Measurements from ENCODE around the gene CCDC169. TPM values are rescaled to one million over a fixed set of nuclear protein-coding genes. Genes with fewer than 3 reads are reported as not detected.
"Not testable (repeated sequence)": the region's sequence is repeated elsewhere in the genome, so short reads cannot be mapped to it uniquely, and the experiment has no call there.

The CCDC169 gene
- total and polyA plus RNA-seq, 2 of the 4 experiments (the other 2 are of a cell fraction): 0.54 to 0.62 TPM

DNA sequence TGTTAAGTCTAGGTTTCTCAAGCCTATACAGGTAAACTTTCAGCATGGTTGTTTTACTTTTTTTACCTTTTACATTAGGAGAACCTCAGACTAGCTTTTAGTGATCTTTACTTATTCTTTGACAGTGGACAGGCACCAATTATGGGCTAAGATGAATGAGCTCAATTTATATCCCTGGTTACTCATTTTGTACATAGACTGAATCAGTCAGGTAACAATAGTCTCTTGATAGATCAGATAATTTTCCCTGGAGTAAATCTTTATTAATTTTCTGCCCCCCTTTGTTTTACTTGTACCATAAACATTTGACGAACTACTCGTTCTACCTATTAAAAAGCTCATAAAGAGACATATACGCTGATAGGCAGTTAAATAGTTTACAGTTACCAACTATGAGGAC lies 25.8 kb upstream of the CCDC169 start:
- ChIA-PET CTCF (no interaction called here), POLR2A (ENCODE audit: unreplicated experiment) (no interaction called here)
- TF ChIP-seq, protein P1, sequence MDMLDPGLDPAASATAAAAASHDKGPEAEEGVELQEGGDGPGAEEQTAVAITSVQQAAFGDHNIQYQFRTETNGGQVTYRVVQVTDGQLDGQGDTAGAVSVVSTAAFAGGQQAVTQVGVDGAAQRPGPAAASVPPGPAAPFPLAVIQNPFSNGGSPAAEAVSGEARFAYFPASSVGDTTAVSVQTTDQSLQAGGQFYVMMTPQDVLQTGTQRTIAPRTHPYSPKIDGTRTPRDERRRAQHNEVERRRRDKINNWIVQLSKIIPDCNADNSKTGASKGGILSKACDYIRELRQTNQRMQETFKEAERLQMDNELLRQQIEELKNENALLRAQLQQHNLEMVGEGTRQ (IDR thresholded peaks at IDR 0.05; ENCODE audit: low read depth, low read length): no peak
- H3K4me2 ChIP-seq (ENCODE audit: low read depth, low read length): no peak overlapping the region
- no peak overlapping the region for H3K23ac ChIP-seq (ENCODE audit: low read depth, low read length)
- peaks cover 6 to 8% of the 10 kb centered on the region in 2 experiments for H3K79me1 ChIP-seq (ENCODE audit: low read depth in 1 of 2, low read length in 2 of 2)
- no peak overlapping the region for H2AFZ ChIP-seq (replicated peaks; ENCODE audit: low read length, poor library complexity)
- H2AK5ac ChIP-seq (ENCODE audit: low read depth, low read length): no peak overlapping the region
- intact Hi-C loops (cut with micrococcal nuclease): no loop called here
- H4K8ac ChIP-seq (ENCODE audit: low read depth in 2 of 2, low read length in 2 of 2): no peak overlapping the region
- H3K9me1 ChIP-seq (ENCODE audit: insufficient read depth, low read length): peaks cover 4% of the 10 kb centered on the region; the same call in 1 of the 2 replicates
- H3K56ac ChIP-seq (ENCODE audit: extremely low read depth, insufficient read depth, low read length): no peak overlapping the region
- WGBS, 2 experiments (ENCODE audit: extremely low coverage in 2 of 2, insufficient read length in 1 of 2): no CpG with 5 or more reads among the region's 3 CpGs
- no peak overlapping the region for H3K9ac ChIP-seq (ENCODE audit: low read depth, low read length)
- H3K4ac ChIP-seq (ENCODE audit: low read depth, low read length): no peak overlapping the region
- H2BK20ac ChIP-seq (ENCODE audit: low read depth, low read length): no peak overlapping the region
- BruUV-seq (replicated peaks): TSS peak; percentile 14
- no peak overlapping the region for H2BK5ac ChIP-seq (ENCODE audit: low read depth, low read length, poor library complexity, severe bottlenecking)
- H3K27ac ChIP-seq (ENCODE audit: insufficient read depth, low read length): no peak overlapping the region
- no peak overlapping the region for H2BK15ac ChIP-seq (ENCODE audit: low read depth, low read length)
- dilution Hi-C loops (cut with HindIII; ENCODE audit: low sequenced_read_pairs, unreplicated experiment): no loop called here
- peaks cover 2% of the 10 kb centered on the region; the same call in 1 of the 2 replicates for H3K4me1 ChIP-seq (ENCODE audit: control insufficient read depth, insufficient read depth, low read length)
- no peaks in the 10 kb centered on the region for H3K9me3 ChIP-seq (ENCODE audit: control insufficient read depth, insufficient read depth, low read length)
- H4K5ac ChIP-seq (ENCODE audit: low read depth, low read length): no peak overlapping the region
- no peak overlapping the region for H2BK120ac ChIP-seq (ENCODE audit: low read depth, low read length)
- peaks cover 3% of the 10 kb centered on the region; the same call in 1 of the 2 replicates for H4K20me1 ChIP-seq (ENCODE audit: insufficient read depth, low read length)
- H3K4me3 ChIP-seq (ENCODE audit: insufficient read depth, low read depth, low read length): no peak overlapping the region
- H3K36me3 ChIP-seq (ENCODE audit: control insufficient read depth, insufficient read depth, low read length): peaks cover 32% of the 10 kb centered on the region
- DNase-seq: no peak
- H3K18ac ChIP-seq (ENCODE audit: low read depth, low read length): no peak overlapping the region
- H4K91ac ChIP-seq (ENCODE audit: insufficient read depth, low read depth, low read length): no peak overlapping the region
- H3K14ac ChIP-seq (replicated peaks; ENCODE audit: low read depth, low read length): no peak overlapping the region
- no peaks in the 10 kb centered on the region for H3K27me3 ChIP-seq (ENCODE audit: control insufficient read depth, insufficient read depth, low read length)
- ATAC-seq (ENCODE audit: low read depth): no peak
- in situ Hi-C loops (cut with MboI; ENCODE audit: low sequenced_read_pairs): no loop called here
- no peak overlapping the region for H2AK9ac ChIP-seq (replicated peaks; ENCODE audit: low read depth, low read length, poor library complexity)

DNA sequence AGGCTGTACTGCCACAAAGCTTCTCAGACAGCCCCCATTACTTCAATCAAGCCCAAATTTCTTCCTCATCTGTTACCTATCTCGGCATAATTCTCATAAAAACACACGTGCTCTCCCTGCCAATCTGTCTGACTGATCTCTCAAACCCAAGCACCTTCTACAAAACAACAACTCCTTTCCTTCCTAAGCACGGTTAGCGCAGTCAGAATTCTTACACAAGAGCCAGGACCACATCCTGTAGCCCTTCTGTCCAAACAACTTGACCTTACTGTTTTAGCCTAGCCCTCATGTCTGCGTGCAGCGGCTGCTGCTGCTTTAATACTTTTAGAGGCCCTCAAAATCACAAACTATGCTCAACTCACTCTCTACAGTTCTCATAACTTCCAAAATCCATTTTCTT lies 22.2 kb upstream of the CCDC169 start:
- H2BK15ac ChIP-seq (ENCODE audit: low read depth, low read length); H2BK5ac ChIP-seq (ENCODE audit: low read depth, low read length, poor library complexity, severe bottlenecking); H2BK20ac ChIP-seq (ENCODE audit: low read depth, low read length); H3K14ac ChIP-seq (replicated peaks; ENCODE audit: low read depth, low read length); H3K4me3 ChIP-seq (ENCODE audit: insufficient read depth, low read depth, low read length); H3K27me3 ChIP-seq (ENCODE audit: control insufficient read depth, insufficient read depth, low read length); CTCF ChIA-PET; H2BK120ac ChIP-seq (ENCODE audit: low read depth, low read length); BruUV-seq (replicated peaks); H2AK9ac ChIP-seq (replicated peaks; ENCODE audit: low read depth, low read length, poor library complexity); H3K23ac ChIP-seq (ENCODE audit: low read depth, low read length); H3K4me1 ChIP-seq (ENCODE audit: control insufficient read depth, insufficient read depth, low read length); intact Hi-C loops (cut with micrococcal nuclease); ATAC-seq (ENCODE audit: low read depth); H3K9me3 ChIP-seq (ENCODE audit: control insufficient read depth, insufficient read depth, low read length); H4K8ac ChIP-seq (ENCODE audit: low read depth in 2 of 2, low read length in 2 of 2); H4K91ac ChIP-seq (ENCODE audit: insufficient read depth, low read depth, low read length); in situ Hi-C loops (cut with MboI; ENCODE audit: low sequenced_read_pairs); H3K4me2 ChIP-seq (ENCODE audit: low read depth, low read length); H2AFZ ChIP-seq (replicated peaks; ENCODE audit: low read length, poor library complexity); H3K18ac ChIP-seq (ENCODE audit: low read depth, low read length); H3K9me1 ChIP-seq (ENCODE audit: insufficient read depth, low read length); H4K5ac ChIP-seq (ENCODE audit: low read depth, low read length); H3K56ac ChIP-seq (ENCODE audit: extremely low read depth, insufficient read depth, low read length); DNase-seq; dilution Hi-C loops (cut with HindIII; ENCODE audit: low sequenced_read_pairs, unreplicated experiment); H3K4ac ChIP-seq (ENCODE audit: low read depth, low read length); H3K27ac ChIP-seq (ENCODE audit: insufficient read depth, low read length); H2AK5ac ChIP-seq (ENCODE audit: low read depth, low read length); H4K20me1 ChIP-seq (ENCODE audit: insufficient read depth, low read length); H3K9ac ChIP-seq (ENCODE audit: low read depth, low read length); POLR2A ChIA-PET (ENCODE audit: unreplicated experiment): not testable (repeated sequence)
- H3K79me1 ChIP-seq (ENCODE audit: low read depth in 1 of 2, low read length in 2 of 2): peaks cover 6 to 16% of the 10 kb centered on the region in 2 experiments
- WGBS, 2 experiments (ENCODE audit: extremely low coverage in 2 of 2, insufficient read length in 1 of 2): 71% methylated on average over 3 of the region's 6 CpGs; no CpG with 5 or more reads in 1 of the 2 experiments
- H3K36me3 ChIP-seq (ENCODE audit: control insufficient read depth, insufficient read depth, low read length): peaks cover 18% of the 10 kb centered on the region

Data from IMR-90 (cell line).